GM18861 (cell line): ENCODE measurements around the gene CPN1.
"Not testable (repeated sequence)": the region's sequence is repeated elsewhere in the genome, so short reads cannot be mapped to it uniquely, and the experiment has no call there.

Source experiments
- ATAC-seq: cut with Tn5 transposase; IDR thresholded peaks from one replicate; pipeline ENCODE4 v1.9.1; 2021; ENCODE audit not compliant: unreplicated experiment

CPN1 gene

DNA sequence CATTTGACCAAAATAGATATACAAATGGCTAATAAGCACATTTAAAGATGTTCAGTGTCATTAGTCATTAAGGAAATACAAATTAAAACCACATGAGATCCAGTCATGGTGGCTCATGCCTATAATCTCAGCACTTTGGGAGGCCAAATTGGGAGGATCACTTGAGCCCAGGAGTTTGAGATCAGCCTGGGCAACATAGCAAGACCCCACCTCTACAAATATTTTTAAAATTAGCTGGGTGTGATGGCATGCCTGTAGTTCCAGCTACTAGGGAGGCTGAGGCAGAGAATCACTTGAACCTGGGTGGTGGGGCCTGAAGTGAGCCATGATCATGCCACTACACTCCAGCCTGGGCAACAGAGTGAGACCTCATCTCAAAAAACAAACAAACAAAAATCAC, 607 bp upstream of the CPN1 start:
- ATAC-seq = not testable (repeated sequence)

DNA sequence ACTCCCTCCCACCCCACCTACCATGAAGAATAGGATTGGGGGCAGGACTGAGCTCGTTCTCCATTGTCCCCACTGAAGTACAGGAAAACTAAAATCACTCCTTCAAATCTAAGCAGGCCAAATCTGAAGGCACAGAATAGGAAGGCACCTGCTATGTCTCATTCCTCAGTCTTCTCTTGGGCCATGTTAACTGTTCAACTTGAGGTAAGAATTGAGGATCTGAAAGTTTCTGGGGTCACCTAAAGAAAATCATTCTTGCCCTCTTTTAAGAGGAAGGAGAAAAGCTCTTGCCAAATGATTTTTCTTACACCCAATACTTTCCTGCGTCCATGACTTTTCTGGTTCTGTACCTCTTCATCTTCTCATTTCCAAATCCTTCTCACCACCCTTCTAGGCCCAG, 4.9 kb downstream of the CPN1 start:
- ATAC-seq = no peak

DNA sequence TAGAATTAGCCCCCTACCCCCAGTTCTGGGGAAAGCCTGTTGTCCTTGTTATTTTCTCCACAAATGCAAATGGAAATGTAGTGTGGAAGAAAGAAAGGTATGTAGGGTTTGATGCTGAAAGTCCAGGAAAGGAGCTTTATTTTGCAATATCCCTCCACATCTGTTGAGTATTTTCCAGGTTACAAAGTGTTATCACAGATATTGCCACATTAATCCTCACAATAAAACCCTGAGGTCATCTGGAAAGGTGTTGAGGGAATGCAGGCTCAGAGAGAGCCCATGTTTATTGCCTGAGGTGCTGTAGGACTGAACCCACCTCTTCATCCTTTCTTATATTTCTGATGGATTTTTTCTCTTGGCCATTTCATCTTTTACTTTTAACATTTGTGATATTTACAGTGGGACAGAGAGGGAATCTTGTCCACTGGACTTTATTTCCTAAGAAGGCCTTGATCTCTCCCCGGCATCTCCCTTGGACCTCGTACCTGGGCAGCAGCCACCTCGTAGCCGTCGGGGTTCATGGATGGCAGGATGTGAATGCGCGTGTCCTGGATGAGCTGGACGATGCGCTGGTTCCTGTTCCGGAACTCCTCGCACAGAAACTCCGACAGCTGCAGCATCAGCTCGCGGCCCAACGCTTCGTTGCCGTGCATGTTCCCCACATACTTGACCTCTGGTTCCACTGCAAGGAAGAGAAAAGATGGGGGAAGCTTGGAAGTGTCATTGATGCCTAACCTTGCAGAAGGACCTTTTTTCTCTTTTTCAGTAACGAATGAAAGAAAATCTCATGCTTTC, 6.0 kb downstream of the CPN1 start:
- ATAC-seq = no peak

DNA sequence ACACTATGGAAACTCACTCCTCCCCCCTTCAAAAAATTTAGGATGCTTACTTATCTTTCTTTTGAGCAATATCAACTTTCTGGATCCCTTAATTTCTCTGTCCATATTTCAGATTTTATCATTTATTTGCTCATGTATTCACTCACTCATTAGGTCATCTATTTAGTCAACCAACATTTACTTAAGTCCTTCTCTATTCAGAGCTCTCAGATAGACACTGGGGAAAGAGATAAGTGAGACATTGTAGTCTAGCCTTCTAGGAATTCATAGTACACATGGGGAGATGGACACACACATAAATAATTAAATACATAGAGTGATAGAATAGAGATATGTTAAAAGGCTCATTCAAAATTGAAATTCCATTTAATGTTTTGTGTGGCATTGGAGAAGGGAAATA, 9.2 kb downstream of the CPN1 start:
- no peak for ATAC-seq

DNA sequence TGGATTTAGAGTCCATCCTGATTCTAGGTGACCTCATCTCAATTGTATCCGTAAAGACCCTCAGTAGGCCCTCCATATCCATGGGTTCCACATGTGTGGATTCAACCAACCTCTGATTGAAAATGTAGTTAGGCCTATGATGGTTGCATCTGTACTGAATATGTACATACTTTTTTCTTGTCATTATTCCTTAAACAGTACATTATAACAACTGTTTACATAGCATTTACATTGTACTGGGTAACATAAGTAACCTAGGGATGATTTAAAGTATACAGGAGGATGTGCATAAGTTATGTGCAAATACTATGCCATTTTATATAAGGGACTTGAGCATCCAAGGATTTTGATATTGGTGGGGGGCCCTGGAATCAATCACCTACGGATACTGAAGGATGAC, 10.1 kb downstream of the CPN1 start:
- ATAC-seq = no peak

DNA sequence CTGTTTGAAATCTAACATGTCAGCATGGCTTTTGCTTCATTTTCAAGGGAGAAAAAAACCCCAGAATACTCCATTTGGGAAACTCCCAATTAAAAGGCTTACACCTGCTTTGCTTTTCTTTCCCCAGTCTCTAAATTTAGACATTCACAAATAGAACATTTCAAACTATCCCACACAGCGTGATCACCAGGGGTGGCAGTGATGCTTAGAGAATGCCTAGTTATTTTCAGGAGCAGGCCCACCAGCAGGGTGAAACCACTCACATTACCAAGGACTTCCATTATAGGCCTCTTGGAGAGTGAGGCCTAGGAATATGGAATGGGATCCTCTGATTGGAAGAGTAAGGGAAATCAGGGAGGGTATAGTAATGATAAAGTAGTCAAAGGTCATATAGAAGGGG, 14.2 kb downstream of the CPN1 start:
- no peak for ATAC-seq

DNA sequence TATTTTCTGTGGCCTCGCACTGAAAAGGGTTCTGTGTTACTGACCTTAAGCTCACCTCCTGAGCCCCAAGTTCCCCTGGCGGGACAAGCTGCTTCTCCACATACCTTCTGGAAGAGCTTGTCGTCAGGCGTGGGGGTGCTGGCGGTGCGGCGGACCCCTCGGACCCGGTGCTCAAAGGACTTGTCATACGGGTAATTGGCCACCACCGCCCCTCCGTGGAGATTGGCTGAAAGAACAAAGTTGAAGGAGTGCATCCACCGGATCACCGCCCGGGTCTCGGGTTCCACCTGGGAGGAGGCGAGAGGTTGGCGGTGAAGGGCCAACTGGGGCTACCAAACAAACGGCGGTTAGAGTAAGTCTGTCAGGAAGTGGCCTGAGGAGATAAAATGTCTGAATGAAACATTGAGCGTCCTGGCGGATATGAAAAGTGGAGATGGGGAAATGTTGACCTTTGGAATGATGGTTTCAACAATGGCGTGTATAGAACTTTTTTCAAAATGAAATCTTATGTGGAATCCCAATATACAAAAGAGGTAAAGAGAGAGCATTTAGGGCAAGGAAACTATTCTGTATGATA, 16.5 kb downstream of the CPN1 start:
- no peak for ATAC-seq

DNA sequence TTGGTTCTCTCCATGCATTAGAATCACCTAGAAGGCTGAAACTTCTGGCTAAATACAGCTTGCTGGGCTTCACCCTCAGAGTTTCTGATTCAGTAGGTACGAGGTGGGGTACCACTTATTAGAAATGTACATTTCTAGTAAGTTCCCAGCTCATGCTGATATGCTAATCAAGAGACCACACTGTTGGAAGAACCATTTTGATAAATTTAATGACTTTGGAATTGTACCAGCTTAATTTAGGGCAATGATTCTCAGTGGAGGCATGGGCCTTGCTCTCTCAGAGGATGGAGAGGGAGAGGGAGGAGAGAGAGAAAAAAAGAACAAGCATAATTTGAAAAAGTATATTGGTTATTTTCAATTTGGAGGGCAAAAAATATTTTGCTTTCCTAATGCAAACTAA, 20.3 kb downstream of the CPN1 start:
- no peak for ATAC-seq

DNA sequence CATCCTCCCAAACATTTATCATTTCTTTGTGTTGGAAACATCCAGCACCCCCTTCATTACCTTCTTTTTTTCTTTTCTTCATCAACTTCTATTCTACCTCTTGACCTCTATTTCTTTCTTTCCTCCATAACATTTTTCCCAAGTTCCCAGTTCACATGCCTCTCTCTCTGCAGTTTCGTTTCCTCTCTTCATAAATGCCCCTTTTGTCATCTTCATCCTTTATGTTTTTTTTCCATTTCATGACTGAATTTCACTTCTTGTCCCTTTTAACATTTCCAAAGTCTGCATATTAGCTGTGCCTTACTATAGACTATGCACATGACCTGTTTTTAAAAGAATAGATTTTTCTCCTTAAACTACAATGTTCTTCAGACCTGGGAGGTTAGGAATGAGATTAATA, 23.7 kb downstream of the CPN1 start:
- no peak for ATAC-seq

DNA sequence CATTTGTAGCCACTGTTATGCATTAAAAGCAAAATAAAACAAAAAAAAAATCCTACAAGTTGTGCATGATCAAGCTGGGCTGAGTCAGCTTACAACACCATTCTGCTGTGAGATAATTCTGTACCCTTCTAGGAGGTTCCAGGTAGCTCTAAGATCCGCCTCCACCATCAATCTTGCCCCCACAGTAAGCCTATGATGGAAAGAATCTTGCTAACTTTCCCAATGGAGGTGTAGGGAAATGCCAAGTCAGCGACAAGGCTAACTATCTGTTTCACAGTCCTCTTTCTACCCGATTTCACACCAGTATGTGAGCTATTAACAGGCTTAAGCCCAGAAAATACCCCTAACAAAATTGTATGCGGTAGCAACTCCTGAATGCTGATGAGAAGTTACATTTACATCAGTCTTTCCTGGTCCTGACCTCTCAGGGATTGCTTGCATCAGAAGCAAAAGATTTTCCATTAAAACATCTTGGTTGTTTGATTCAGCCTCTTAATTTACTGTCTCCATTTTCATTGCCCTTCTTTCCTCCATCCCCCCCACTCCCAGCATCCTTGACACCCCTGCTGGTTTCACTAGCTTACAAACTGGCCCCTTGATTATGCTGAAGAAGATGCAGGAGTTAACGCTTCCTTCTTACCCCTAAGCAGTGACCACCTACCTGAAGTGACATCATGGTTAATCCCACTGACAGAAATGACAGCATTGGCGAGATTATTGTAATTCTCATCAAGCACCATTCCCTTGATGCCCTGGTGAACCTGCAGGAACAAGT, 27.8 kb downstream of the CPN1 start:
- no peak for ATAC-seq

DNA sequence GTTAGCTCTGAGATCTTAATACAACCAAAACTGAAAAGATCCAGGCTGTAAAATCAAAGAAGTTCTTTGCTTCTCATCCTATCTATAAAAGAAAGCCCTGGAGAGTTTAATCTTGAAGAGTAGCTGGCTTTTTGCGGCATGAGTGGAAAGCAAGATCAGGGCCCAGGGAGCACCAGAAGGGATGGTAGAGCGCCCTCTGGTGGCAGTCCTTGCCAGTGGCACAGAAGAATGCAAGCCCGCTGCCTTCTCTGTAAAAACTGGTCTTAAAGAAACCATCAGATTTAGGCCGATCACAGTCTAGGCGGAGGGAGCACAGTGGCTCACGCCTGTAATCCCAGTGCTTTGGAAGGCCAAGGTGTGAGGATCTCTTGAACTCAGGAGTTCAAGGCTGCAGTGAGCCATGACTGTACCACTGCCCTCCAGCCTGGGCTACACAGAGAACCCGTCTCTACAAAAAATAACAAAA, 35.6 kb downstream of the CPN1 start:
- no peak for ATAC-seq

DNA sequence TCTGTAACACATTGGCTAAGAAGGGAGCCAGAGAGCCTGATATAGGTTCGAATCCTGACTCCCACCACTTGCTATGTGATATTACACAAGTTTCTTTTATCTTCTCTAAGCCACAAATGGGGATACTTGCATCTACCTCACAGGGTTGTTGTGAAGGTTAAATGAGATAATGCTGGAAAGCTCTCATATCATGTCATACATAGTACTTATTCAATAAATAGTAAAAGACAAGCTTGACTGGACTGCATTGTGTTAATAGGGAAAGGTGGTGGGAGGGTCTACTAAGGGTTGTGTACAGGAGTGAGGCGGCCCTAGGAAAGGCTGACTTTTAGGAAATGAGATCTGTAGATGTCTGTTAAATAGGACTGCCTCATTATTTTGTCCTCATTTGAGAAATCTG, 36.1 kb downstream of the CPN1 start:
- ATAC-seq = no peak

DNA sequence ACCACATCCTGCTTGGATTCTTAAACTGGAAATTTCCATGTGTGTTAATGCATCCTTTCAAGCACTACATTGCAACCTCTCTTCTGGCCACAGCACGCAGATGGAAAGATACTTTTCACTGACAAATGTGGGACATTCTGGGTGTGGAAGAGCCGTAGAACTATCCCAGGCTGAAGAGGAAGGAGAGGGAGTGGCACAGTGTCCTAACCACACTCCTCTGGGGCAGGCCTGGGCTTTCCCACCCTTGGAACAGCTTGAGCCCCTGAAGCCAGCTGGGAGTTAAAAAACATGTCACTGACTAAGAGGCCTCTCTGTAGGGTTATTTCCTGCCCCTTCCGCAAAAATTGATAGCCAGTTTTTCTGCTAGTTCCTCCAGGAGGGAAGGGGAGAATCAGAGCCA, 37.9 kb downstream of the CPN1 start:
- no peak for ATAC-seq

DNA sequence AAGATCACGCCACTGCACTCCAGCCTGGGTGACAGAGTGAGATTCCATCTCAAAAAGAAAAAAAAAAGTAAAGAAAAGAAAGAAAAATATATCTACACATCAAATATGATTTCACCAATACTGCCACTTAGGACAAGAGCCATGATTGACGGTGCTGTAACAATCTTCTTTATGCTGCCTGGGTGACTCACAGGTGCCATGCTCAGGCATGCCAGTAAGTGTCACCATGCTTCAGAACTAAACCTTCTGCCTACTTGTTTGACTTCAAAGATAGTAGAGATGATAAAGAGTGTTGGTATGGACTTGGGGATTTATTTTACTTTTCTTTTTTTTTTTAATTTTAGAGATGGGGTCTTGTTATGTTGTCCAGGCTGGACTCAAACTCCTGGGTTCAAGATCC, 38.3 kb downstream of the CPN1 start:
- ATAC-seq = no peak

DNA sequence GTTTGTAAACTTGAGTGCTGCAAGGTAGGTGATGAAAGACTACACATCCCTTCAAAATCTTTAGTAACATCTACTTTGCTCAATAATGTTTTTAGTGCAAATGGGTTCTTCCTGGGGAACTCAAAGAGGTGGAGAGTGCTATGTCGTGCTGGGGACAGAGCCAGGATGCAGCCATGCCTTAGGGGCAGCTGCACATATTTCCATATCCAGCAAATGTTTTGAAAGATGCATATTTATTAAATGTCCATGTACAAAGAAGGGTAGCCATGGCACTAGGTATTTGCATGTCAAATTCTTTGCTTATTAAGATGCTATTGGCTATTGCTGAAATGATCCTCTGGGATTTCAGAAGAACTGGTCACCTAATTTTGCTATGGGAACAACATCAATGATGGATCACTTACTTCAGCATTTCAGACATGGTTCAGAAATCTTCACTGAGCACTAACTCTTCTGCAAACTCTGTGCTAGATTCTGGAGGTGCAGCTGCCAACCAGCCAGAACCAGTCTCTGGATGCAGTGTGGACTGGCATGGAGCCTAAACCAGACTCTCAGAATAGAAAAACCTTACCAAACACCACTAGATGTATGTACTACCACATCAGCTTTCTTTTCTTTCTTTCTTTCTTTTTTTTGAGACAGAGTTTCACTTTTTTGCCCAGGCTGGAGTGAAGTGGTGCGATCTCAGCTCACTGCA, 40.2 kb downstream of the CPN1 start:
- ATAC-seq = no peak

DNA sequence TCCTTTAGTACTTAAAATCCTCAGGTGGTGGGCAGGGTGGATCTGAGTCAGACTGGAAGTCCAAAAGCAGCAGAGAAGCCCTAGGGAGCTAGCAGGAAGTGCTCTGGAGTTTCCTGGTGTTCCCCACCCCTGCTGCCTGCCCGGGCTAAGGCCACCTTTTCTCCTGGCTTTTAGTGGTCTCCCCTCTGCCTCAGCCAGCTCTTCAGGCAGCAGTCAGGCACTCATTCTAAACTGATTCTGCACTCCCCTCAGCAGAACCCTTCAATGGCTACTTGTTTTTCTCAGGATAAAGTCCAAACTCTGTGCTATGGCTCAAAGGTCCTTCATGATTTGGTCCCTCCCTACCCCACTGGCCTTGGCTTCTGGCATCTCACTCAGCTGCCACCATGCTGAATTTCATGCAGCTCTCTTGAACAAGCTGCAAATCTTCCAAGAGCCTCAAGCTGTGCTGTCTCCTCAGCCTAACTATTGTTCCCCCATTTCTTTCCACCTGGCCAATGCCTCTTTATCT, 43.1 kb downstream of the CPN1 start:
- no peak for ATAC-seq

DNA sequence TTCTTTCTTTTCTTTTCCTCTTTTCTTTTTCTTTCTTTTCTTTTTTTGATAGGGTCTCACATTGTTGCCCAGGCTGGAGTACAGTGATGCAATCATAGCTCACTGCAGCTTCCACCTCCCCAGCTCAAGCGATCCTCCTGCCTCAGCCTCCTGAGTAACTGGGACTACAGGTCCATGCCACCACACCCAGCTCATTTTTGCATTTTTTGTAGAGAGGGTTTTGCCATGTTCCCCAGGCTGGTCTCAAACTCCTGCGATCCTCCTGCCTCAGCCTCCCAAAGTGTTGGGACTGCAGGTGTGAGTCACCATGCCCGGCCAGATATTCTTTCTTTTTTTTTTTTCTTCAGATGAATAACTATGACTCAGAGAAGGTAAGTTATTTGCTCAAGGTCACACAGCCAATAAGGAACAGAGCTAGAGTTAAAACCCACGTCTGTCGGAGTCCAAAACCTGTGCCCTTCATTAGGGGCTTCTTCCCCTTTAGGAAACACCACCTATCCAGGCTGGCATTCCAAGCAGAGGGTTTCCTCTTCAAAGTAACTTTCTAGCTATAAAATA, 43.8 kb downstream of the CPN1 start:
- ATAC-seq = no peak

DNA sequence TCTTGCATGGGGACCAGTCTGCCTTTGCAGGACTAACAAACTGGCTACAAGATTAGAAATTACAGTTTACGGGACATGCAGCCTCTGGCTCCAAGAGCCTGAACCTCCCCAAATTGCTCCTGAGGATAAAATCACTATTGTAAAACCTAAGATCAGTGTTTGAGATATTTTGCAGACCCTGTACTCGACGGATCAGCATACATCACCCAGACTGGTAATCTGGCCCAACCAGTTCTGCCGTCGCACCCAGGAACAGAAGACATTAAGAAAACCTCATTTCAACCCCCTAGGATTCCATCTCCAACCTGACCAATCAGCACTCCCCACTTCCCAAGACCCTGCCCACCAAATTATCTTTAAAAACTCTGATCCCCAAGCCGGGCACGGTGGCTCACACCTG, 44.8 kb downstream of the CPN1 start:
- no peak for ATAC-seq

DNA sequence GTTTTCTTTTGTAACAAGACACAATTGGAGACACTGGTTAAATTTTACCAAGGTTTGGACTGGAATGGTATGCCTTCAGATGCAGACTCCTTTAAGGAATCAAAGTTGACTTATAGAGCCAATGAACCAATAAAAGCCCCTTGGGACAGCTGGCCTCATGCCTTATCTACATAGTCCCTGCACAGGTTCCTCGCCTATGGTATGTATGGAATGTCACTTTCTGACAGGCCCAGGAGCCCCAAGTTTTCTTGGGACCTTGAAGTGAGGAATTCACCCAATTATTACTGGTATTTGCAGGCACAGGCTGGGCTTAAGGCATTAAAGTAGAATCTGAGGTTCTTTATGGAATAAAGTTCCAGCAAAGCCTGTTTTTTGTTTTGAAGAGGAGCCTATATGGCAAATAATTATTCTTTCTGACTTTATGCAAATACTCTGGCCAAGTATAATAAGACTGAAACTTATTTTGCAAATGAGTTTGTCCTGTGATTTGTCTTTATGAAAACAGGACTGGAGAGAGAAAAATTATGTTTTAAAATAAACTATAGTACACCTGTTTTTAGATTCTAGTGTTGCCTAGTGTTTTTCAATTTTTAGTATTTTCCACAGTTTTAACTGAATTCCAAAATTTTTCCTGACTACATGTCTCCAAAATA, 47.8 kb downstream of the CPN1 start:
- ATAC-seq = no peak

DNA sequence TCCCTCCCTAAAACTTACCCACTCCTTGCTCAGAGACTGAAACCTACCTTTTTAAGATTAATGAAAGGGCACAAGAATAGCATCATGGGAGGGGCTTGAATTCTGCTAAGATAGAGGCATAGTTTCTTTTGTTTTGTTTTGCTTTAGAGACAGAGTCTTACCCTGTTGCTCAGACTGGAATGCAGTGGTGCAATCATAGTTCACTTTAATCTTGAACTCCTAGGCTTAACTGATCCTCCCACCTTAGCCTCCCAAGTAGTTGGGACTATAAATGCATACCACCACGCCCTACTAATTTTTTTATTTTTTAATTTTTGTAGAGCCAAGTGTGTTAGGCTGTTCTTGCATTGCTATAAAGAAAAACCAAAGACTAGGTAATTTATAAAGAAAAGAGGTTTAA, 54.3 kb downstream of the CPN1 start:
- no peak for ATAC-seq

DNA sequence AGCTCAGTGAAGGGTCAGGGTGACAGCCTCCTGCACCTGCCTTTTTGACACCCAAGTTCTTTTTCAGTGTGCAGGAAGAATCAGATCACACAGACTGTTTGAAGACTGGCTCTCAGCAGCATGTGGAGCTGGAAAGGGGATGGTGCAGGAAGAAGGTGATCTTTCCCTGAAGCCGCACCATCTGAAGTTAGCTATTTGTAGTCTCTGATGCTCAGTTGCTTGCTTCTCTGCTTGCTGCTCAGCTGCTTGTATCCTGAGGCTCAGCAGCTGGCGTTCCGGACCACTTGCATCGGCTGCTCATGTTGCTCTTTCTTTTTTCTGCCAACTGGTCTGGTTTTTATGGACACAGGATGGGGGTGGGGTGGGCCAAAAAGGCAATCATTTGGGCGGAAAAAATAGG, 56.1 kb downstream of the CPN1 start:
- no peak for ATAC-seq
